IPS-15b (cell line): ENCODE data around the gene DOK1.

Experiments used
- H3K27me3 ChIP-seq: one replicate; pipeline ENCODE4 v1.6.1; 2013; ENCODE audit warnings: low read length; ENCODE audit not compliant: control insufficient read depth, insufficient read depth
- H3K36me3 ChIP-seq: one replicate; pipeline ENCODE4 v1.6.1; 2013; ENCODE audit warnings: low read length; ENCODE audit not compliant: control insufficient read depth, insufficient read depth
- H3K4me1 ChIP-seq: one replicate; pipeline ENCODE4 v1.6.1; 2013; ENCODE audit warnings: mild to moderate bottlenecking, low read length; ENCODE audit not compliant: control insufficient read depth, insufficient read depth
- H3K4me3 ChIP-seq: one replicate; pipeline ENCODE4 v1.5.1; 2013; ENCODE audit warnings: low read depth, low read length
- H3K9ac ChIP-seq: one replicate; pipeline ENCODE4 v1.6.1; 2013; ENCODE audit warnings: low read depth, mild to moderate bottlenecking, low read length
- H3K9me3 ChIP-seq: one replicate; pipeline ENCODE4 v1.6.1; 2013; ENCODE audit warnings: mild to moderate bottlenecking, low read length; ENCODE audit not compliant: control insufficient read depth, insufficient read depth

Gene DOK1

GRCh38 chr2:74564222-74564621, 9.7 kb downstream of the DOK1 start:
- H3K4me1 ChIP-seq, result peaks cover 6% of the 10 kb centered on the region
- H3K9me3 ChIP-seq, result no peaks in the 10 kb centered on the region
- H3K9ac ChIP-seq, result no peak overlapping the region
- no peaks in the 10 kb centered on the region for H3K36me3 ChIP-seq
- H3K4me3 ChIP-seq, result no peak overlapping the region
- H3K27me3 ChIP-seq, result peaks cover 37% of the 10 kb centered on the region

GRCh38 chr2:74566076-74566753, 11.7 kb downstream of the DOK1 start:
- peaks cover 24% of the 10 kb centered on the region for H3K27me3 ChIP-seq
- no peak overlapping the region for H3K4me3 ChIP-seq
- H3K36me3 ChIP-seq, result no peaks in the 10 kb centered on the region
- no peak overlapping the region for H3K9ac ChIP-seq
- no peaks in the 10 kb centered on the region for H3K9me3 ChIP-seq
- H3K4me1 ChIP-seq, result no peaks in the 10 kb centered on the region

GRCh38 chr2:74566754-74567085, 12.2 kb downstream of the DOK1 start:
- Histone ChIP-seq H3K4me1 (no peaks in the 10 kb centered on the region), H3K9ac (no peak overlapping the region), H3K36me3 (no peaks in the 10 kb centered on the region), H3K4me3 (no peak overlapping the region), H3K27me3 (peaks cover 19% of the 10 kb centered on the region), H3K9me3 (no peaks in the 10 kb centered on the region)

- H3K9me3 ChIP-seq, result no peaks in the 10 kb centered on the region
- no peaks in the 10 kb centered on the region for H3K4me1 ChIP-seq
- H3K9ac ChIP-seq, result no peak overlapping the region
- no peak overlapping the region for H3K4me3 ChIP-seq
- H3K27me3 ChIP-seq, result peaks cover 11% of the 10 kb centered on the region
- no peaks in the 10 kb centered on the region for H3K36me3 ChIP-seq
Observed at GRCh38 chr2:74567881-74568280, 13.4 kb downstream of the DOK1 start.

- Histone ChIP-seq H3K9me3 (no peaks in the 10 kb centered on the region), H3K27me3 (peaks cover 5% of the 10 kb centered on the region), H3K4me1 (no peaks in the 10 kb centered on the region), H3K36me3 (no peaks in the 10 kb centered on the region), H3K4me3 (no peak overlapping the region), H3K9ac (no peak overlapping the region)
Observed at GRCh38 chr2:74569686-74570085, 15.2 kb downstream of the DOK1 start.

GRCh38 chr2:74571058-74571457, 16.5 kb downstream of the DOK1 start:
- no peaks in the 10 kb centered on the region for H3K4me1 ChIP-seq
- no peaks in the 10 kb centered on the region for H3K36me3 ChIP-seq
- no peaks in the 10 kb centered on the region for H3K9me3 ChIP-seq
- H3K9ac ChIP-seq, result no peak overlapping the region
- H3K27me3 ChIP-seq, result peaks cover 7% of the 10 kb centered on the region
- H3K4me3 ChIP-seq, result no peak overlapping the region

GRCh38 chr2:74572178-74572925, 17.8 kb downstream of the DOK1 start:
- Histone ChIP-seq H3K27me3 (peaks cover 7% of the 10 kb centered on the region), H3K9me3 (no peaks in the 10 kb centered on the region), H3K4me1 (no peaks in the 10 kb centered on the region), H3K4me3 (no peak overlapping the region), H3K9ac (no peak overlapping the region), H3K36me3 (no peaks in the 10 kb centered on the region)

- Histone ChIP-seq H3K9me3 (no peaks in the 10 kb centered on the region), H3K36me3 (no peaks in the 10 kb centered on the region), H3K4me1 (no peaks in the 10 kb centered on the region), H3K9ac (no peak overlapping the region), H3K27me3 (peaks cover 4% of the 10 kb centered on the region), H3K4me3 (no peak overlapping the region)
Observed at GRCh38 chr2:74573747-74574562, 19.4 kb downstream of the DOK1 start.

GRCh38 chr2:74575320-74575719, 20.8 kb downstream of the DOK1 start:
- H3K36me3 ChIP-seq, result no peaks in the 10 kb centered on the region
- no peaks in the 10 kb centered on the region for H3K4me1 ChIP-seq
- H3K27me3 ChIP-seq, result peaks cover 4% of the 10 kb centered on the region
- H3K9ac ChIP-seq, result no peak overlapping the region
- no peaks in the 10 kb centered on the region for H3K9me3 ChIP-seq
- no peak overlapping the region for H3K4me3 ChIP-seq

GRCh38 chr2:74576211-74576862, 21.8 kb downstream of the DOK1 start:
- H3K27me3 ChIP-seq, result peaks cover 4% of the 10 kb centered on the region
- no peaks in the 10 kb centered on the region for H3K4me1 ChIP-seq
- no peak overlapping the region for H3K9ac ChIP-seq
- no peak overlapping the region for H3K4me3 ChIP-seq
- no peaks in the 10 kb centered on the region for H3K36me3 ChIP-seq
- no peaks in the 10 kb centered on the region for H3K9me3 ChIP-seq

- Histone ChIP-seq H3K9me3 (no peaks in the 10 kb centered on the region), H3K36me3 (no peaks in the 10 kb centered on the region), H3K27me3 (peaks cover 6% of the 10 kb centered on the region), H3K4me3 (no peak overlapping the region), H3K9ac (no peak overlapping the region), H3K4me1 (no peaks in the 10 kb centered on the region)
Observed at GRCh38 chr2:74576863-74577229, 22.3 kb downstream of the DOK1 start.
